ENCODE results near the gene GNG14.

Gene GNG14

GRCh38 chr19:12720851-12721655, 33.3 kb downstream of the GNG14 start:
- H3K79me2 ChIP-seq (ENCODE audit: insufficient read depth, low read depth): peaks cover 64% of the 10 kb centered on the region
- no peak overlapping the region for H3K4me3 ChIP-seq (IDR thresholded peaks at IDR 0.05; ENCODE audit: insufficient read depth, low read depth, low read length)
- H3K27ac ChIP-seq: peak overlapping the region; percentile 74; the same call in 1 of the 2 replicates
- no peak for TF ChIP-seq CTCF (conservative IDR thresholded peaks at IDR 0.05; ENCODE audit: low read depth, low read length)
- H3K9ac ChIP-seq: peak overlapping the region; percentile 92; the same call in 1 of the 2 replicates
- peaks cover 6% of the 10 kb centered on the region; the same call in 1 of the 2 replicates for H3K36me3 ChIP-seq (ENCODE audit: insufficient read depth)
- no peak overlapping the region for H2AFZ ChIP-seq (ENCODE audit: low read depth)
- peaks cover 42% of the 10 kb centered on the region for H3K4me1 ChIP-seq (ENCODE audit: low read depth, poor library complexity, severe bottlenecking)
- no peaks in the 10 kb centered on the region for H3K27me3 ChIP-seq (ENCODE audit: insufficient read depth, low read depth)
- H4K20me1 ChIP-seq (ENCODE audit: insufficient read depth): no peaks in the 10 kb centered on the region
- H3K4me2 ChIP-seq: peak overlapping the region; percentile 89

- H3K4me1 ChIP-seq (ENCODE audit: low read depth, poor library complexity, severe bottlenecking): peaks cover 41% of the 10 kb centered on the region
- H3K4me2 ChIP-seq: peak overlapping the region; percentile 89
- H2AFZ ChIP-seq (ENCODE audit: low read depth): 0 out of 2 replicates have a peak overlapping the region, but pooled peaks have one; percentile 22
- H3K27ac ChIP-seq: peak overlapping the region; percentile 74
- peak overlapping the region; percentile 92 for H3K9ac ChIP-seq
- H3K79me2 ChIP-seq (ENCODE audit: insufficient read depth, low read depth): peaks cover 64% of the 10 kb centered on the region
- H3K4me3 ChIP-seq (IDR thresholded peaks at IDR 0.05; ENCODE audit: insufficient read depth, low read depth, low read length): no peak overlapping the region
- H3K36me3 ChIP-seq (ENCODE audit: insufficient read depth): peaks cover 6% of the 10 kb centered on the region; the same call in 1 of the 2 replicates
- no peaks in the 10 kb centered on the region for H3K27me3 ChIP-seq (ENCODE audit: insufficient read depth, low read depth)
- no peak for TF ChIP-seq CTCF (conservative IDR thresholded peaks at IDR 0.05; ENCODE audit: low read depth, low read length)
- H4K20me1 ChIP-seq (ENCODE audit: insufficient read depth): no peaks in the 10 kb centered on the region
Measured at GRCh38 chr19:12721656-12722565, 34.1 kb downstream of the GNG14 start.

- Histone ChIP-seq H3K27me3 (ENCODE audit: insufficient read depth, low read depth) (no peaks in the 10 kb centered on the region), H4K20me1 (ENCODE audit: insufficient read depth) (no peaks in the 10 kb centered on the region), H3K4me3 (IDR thresholded peaks at IDR 0.05; ENCODE audit: insufficient read depth, low read depth, low read length) (no peak overlapping the region), H3K36me3 (ENCODE audit: insufficient read depth) (peaks cover 6% of the 10 kb centered on the region; the same call in 1 of the 2 replicates), H3K79me2 (ENCODE audit: insufficient read depth, low read depth) (peaks cover 59% of the 10 kb centered on the region), H3K4me2 (peak overlapping the region; percentile 89), H3K9ac (peak overlapping the region; percentile 92), H3K27ac (peak overlapping the region; percentile 81), H3K4me1 (ENCODE audit: low read depth, poor library complexity, severe bottlenecking) (peaks cover 32% of the 10 kb centered on the region), H2AFZ (ENCODE audit: low read depth) (peak overlapping the region; percentile 29; the same call in 1 of the 2 replicates)
- no peak for TF ChIP-seq CTCF (conservative IDR thresholded peaks at IDR 0.05; ENCODE audit: low read depth, low read length)
Measured at GRCh38 chr19:12722566-12723380, 35.0 kb downstream of the GNG14 start.

GRCh38 chr19:12723381-12723640, 35.5 kb downstream of the GNG14 start:
- peak overlapping the region; percentile 92 for H3K9ac ChIP-seq
- TF ChIP-seq CTCF (conservative IDR thresholded peaks at IDR 0.05; ENCODE audit: low read depth, low read length): no peak
- peak overlapping the region; percentile 63 for H3K4me2 ChIP-seq
- peaks cover 53% of the 10 kb centered on the region for H3K79me2 ChIP-seq (ENCODE audit: insufficient read depth, low read depth)
- peak overlapping the region; percentile 29; the same call in 1 of the 2 replicates for H2AFZ ChIP-seq (ENCODE audit: low read depth)
- no peaks in the 10 kb centered on the region for H4K20me1 ChIP-seq (ENCODE audit: insufficient read depth)
- H3K27ac ChIP-seq: peak overlapping the region; percentile 81
- H3K36me3 ChIP-seq (ENCODE audit: insufficient read depth): peaks cover 4% of the 10 kb centered on the region; the same call in 1 of the 2 replicates
- no peaks in the 10 kb centered on the region for H3K27me3 ChIP-seq (ENCODE audit: insufficient read depth, low read depth)
- no peak overlapping the region for H3K4me3 ChIP-seq (IDR thresholded peaks at IDR 0.05; ENCODE audit: insufficient read depth, low read depth, low read length)
- peaks cover 27% of the 10 kb centered on the region for H3K4me1 ChIP-seq (ENCODE audit: low read depth, poor library complexity, severe bottlenecking)
